ENCODE data around the gene RPS28.
"Not testable (repeated sequence)": the region's sequence is repeated elsewhere in the genome, so short reads cannot be mapped to it uniquely, and the experiment has no call there.

RPS28 gene

GRCh38 chr19:8342684-8343482, 21.6 kb downstream of the RPS28 start, which contains the start of gene KANK3:
KANK3 (minus strand) TSS chr19:8343262; CDS start chr19:8337828, 5,434 bp downstream.
- peak; percentile 96 for DNase-seq

GRCh38 chr19:8343483-8343844, 22.2 kb downstream of the RPS28 start:
- DNase-seq: no peak

DNA sequence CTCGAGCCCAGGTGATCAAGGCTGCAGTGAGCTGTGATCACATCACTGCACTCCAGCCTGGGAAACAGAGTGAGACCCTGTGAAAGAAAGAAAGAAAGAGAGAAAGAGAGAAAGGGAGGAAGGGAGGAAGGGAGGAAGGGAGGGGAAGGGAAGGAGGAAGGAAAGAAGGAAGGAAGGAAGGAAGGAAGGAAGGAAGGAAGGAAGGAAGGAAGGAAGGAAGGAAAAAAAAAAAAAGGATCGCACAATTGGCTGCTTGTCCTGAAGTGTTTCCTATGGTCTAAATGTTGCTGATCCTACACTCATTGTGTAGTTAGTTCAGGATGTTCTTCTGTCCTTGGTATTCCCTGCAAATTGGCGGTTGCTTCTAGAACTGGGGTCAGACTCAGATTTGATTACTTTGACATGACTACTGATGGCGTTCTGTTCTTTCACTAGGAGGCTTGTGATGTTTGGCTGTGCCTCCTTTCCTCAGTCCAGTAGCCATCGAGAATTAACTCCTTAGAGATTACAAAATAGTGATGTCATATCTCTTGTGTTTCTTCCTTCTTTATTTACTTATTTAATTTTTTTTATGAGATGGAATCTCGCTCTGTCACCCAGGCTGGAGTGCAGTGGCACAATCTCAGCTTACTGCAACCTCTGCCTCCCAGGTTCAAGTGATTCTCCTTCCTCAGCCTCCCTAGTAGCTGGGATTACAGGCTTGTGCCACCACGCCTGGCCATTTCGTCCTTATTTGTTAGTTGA, 28.5 kb downstream of the RPS28 start:
- DNase-seq: not testable (repeated sequence)

GRCh38 chr19:8352134-8352827, 31.0 kb downstream of the RPS28 start:
- no peak for DNase-seq

DNA sequence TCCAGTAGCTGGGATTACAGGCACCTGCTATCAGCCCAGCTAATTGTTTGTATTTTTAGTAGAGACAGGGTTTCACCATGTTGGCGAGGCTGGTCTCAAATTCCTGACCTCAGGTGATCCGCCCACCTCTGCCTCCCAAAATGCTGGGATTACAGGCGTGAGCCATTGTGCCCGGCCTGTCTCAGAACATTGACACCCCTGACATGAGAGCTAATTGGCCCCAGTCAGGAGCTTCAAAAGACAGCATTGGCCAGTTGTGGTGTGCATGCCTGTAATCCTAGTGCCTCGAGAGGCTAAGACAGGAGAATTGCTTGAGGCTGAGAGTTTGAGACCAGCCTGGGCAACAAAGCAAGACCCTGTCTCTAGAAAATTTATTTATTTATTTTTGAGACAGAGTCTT, 31.5 kb downstream of the RPS28 start:
- DNase-seq: not testable (repeated sequence)

DNA sequence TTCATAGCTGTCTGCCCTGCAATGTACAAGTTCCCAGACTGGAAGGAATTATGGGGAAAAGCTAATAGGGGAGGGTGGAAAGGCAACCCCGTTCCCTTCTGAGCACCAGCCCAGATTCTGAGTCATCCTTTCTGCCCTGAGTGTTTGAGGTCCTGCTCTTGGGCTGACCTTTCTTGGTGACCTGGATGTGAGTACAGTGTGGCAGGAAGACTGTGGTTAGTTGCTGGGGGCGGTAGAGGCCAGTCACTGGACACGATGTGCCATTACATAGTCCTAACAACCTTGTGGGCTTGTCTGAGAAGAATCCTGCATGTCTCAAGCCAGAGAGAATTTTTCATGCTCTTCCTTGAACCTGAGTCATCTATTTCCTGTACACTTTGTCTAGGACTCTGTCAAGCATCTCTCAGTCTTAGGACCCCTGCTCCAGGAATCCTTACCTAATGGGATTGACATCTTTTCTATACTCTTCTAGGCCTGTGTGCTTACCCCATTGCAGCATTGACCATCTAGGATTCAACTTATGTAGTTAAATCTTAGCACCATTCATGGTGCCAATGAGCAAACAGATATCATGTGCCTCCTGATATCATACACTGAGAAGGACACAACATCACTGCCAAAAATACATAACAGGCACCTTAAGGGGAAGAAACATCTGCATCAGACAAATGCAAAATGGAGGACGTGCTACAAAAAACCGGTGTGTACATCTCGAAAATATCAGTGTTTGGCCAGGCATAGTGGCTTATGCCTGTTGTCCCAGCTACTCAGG, 34.5 kb downstream of the RPS28 start:
- peak; percentile 58 for DNase-seq

DNA sequence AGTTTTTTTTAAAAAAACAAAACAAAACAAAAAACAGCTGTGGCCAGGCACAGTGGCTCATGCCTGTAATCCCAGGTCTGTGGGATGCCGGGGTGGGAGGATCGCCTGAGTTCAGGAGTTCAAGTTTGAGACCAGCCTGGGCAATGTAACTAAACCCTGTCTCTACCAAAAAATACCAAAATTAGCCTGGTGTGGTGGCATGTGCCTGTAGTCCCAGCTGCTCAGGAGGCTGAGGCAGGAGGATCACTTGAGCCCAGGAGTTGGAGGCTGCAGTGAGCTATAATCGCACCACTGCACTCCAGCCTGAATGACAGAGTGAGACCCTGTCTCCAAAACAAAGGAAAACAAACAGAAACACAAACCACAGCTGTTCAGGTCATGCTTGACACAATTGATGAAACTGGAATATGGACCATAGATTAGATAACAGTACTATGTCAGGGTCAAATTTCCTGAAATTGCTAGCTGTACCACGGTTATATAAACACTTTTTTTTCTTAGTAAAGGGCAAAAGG, 35.8 kb downstream of the RPS28 start:
- no peak for DNase-seq

- DNase-seq: no peak
Measured at GRCh38 chr19:8358948-8359347, 37.7 kb downstream of the RPS28 start.

GRCh38 chr19:8360196-8360595, 38.9 kb downstream of the RPS28 start:
- no peak for DNase-seq

GRCh38 chr19:8361921-8362793, 40.9 kb downstream of the RPS28 start:
- DNase-seq: peak; percentile 59

GRCh38 chr19:8363803-8364771, 42.8 kb downstream of the RPS28 start, which contains the start of gene ANGPTL4:
ANGPTL4 (plus strand) TSS chr19:8364155; CDS start chr19:8364322, 167 bp downstream.
- DNase-seq: peak; percentile 57

DNA sequence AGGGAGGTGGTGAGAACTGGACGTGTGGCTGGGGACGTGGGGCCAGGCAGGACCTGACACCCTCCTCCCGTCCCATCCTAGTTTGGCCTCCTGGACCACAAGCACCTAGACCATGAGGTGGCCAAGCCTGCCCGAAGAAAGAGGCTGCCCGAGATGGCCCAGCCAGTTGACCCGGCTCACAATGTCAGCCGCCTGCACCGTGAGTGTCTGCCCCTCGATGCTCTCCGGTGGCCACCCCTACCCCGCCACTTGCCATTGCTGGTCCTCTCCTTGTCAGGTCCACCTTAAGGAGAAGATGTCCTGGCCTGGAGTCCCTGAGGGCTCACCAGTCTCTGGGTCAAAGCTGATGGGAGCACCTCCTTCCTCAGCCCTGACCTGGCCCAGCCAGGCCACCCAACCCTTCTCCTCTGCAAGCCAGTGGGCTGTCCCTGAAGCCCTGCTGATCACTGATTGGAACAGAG, 44.9 kb downstream of the RPS28 start:
- no peak for DNase-seq

DNA sequence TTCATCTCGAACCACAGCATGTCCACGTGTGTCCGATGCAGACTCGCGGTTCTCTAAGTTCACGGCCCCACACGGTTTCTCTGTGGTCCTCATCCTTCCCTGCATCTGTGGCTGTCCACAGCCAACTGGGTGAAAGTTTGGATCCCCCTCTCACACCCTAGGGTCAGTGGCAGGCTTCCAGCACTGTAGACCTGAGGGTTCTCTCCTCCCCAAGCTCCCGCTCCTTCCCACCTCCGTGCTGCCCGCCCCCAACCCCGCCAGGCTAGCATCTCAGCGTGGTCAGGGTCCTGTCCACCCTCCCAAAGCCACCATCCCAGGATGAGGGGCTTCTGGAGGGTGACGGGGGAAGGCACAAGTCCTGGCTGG, 45.6 kb downstream of the RPS28 start:
- DNase-seq: no peak

- peak; percentile 42 for DNase-seq
Measured at GRCh38 chr19:8367327-8368001, 46.2 kb downstream of the RPS28 start.

GRCh38 chr19:8370176-8371010, 49.1 kb downstream of the RPS28 start:
- DNase-seq: no peak

- peak; percentile 70 for DNase-seq
Measured at GRCh38 chr19:8371011-8371804, 49.9 kb downstream of the RPS28 start.
